ENCODE measurements around the gene TUT7.

Gene TUT7

GRCh38 chr9:86250123-86250522 lies 104.1 kb downstream of the TUT7 start:
- DNase-seq (ENCODE audit: low read depth in 2 of 2): no peak
- no peak overlapping the region for H3K4me3 ChIP-seq (replicated peaks in 1 of 2; ENCODE audit: low read depth in 2 of 2, low read length in 2 of 2)
- TF ChIP-seq CTCF (IDR thresholded peaks at IDR 0.05; ENCODE audit: low read depth, low read length): no peak

GRCh38 chr9:86248746-86249145 lies 105.5 kb downstream of the TUT7 start:
- H3K4me3 ChIP-seq (replicated peaks in 1 of 2; ENCODE audit: low read depth in 2 of 2, low read length in 2 of 2): no peak overlapping the region
- DNase-seq (ENCODE audit: low read depth in 2 of 2): no peak
- TF ChIP-seq CTCF (IDR thresholded peaks at IDR 0.05; ENCODE audit: low read depth, low read length): no peak

DNA sequence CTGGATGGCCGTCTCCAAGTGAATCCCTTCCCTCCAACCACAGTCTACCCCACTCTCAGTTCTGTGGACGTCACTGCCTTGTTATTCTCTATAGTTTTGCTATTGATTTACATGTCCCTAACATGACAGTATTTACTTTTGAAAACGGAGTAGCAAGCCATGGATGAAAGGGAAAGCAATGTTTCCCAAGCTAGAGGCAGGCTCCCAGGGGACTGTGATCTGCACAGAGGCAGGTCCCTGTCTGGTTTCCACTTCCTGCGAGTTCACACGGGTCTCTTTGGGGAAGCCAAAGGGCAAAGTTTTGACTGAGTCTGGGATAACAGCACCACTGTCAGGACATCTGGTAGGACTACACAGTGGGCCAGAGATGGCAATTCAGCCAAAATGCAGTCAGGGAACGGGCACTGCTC lies 107.5 kb downstream of the TUT7 start:
- DNase-seq (ENCODE audit: low read depth in 2 of 2): peak; percentile 13 to 53
- no peak for TF ChIP-seq CTCF (IDR thresholded peaks at IDR 0.05; ENCODE audit: low read depth, low read length)
- peak overlapping the region in 1 of 2 donors; percentile 0 for H3K4me3 ChIP-seq (replicated peaks in 1 of 2; ENCODE audit: low read depth in 2 of 2, low read length in 2 of 2)

DNA sequence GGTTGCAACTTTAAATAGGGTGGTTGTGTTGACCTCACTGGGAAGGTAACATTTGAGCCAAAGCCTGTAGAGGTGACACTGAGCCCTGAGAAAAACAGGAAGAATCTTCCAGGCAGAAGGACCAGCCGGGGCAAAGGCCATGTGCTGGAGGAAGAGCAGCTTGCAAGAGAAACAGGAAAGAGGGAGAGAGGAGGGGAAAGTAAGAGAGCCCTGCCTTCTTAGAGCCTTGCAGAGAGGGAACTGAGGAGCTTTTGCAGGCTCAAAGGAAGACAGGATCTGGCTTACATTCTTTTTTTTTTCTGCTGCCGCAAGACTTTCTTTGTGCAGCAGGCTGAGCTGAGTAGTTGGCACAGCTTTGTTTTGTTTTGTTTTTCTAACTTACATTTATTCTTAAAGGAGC lies 112.1 kb downstream of the TUT7 start:
- DNase-seq (ENCODE audit: low read depth in 2 of 2): peak; percentile 7 to 33
- no peak overlapping the region for H3K4me3 ChIP-seq (replicated peaks in 1 of 2; ENCODE audit: low read depth in 2 of 2, low read length in 2 of 2)
- no peak for TF ChIP-seq CTCF (IDR thresholded peaks at IDR 0.05; ENCODE audit: low read depth, low read length)

- no peak for TF ChIP-seq CTCF (IDR thresholded peaks at IDR 0.05; ENCODE audit: low read depth, low read length)
Measured at GRCh38 chr9:86241216-86241615, 113.0 kb downstream of the TUT7 start.

DNA sequence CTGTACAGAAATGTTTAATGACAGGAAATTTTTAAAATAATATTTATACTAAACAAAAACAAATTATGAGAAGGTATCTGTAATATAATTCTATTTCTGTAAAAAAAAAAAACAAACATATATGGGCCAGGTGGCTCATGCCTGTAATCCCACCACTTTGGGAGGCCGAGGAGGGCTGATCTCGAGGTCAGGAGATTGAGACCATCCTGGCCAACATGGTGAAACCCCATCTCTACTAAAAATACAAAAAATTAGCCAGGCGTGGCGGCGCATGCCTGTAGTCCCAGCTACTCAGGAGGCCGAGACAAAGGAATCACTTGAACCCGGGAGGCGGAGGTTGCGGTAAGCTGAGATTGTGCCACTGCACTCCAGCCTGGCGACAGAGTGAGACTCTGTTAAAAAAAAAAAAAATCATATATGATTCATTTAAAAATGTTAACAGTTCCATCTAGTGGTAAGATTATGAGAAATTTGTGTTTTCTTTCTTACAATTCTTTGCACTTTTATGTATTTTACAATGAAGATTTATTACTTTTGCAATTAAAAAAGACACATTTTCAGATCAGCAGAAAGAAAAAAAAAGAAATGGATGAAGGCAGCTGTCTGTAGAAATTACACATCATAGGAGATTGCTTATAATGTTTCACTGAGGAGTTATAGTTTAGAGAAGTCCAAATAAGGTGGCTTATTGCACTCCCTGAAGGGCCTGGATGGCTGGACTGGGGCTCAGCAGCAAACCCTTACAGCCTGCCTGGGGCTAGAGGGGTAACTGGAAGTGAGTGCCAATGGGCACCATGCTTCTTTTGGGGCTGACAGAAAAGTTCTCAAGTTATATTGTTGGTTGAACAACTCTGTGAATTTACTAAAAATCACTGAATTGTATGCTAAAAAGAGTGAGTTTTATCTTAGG lies 115.1 kb downstream of the TUT7 start:
- no peak overlapping the region for H3K4me3 ChIP-seq (replicated peaks in 1 of 2; ENCODE audit: low read depth in 2 of 2, low read length in 2 of 2)
- DNase-seq (ENCODE audit: low read depth in 2 of 2): peak; percentile 14 to 26
- TF ChIP-seq CTCF (IDR thresholded peaks at IDR 0.05; ENCODE audit: low read depth, low read length): no peak

More at GRCh38 chr9:86241216-86241615, 113.0 kb downstream of the TUT7 start:
- no peak overlapping the region for H3K4me3 ChIP-seq (replicated peaks in 1 of 2; ENCODE audit: low read depth in 2 of 2, low read length in 2 of 2)
- no peak for DNase-seq (ENCODE audit: low read depth in 2 of 2)
